Stomach (tissue), 4 donors: ENCODE data around the gene GFAP.

Experiments used
- POLR2A ChIP-seq, 4 donors: fragments of 450-650 bp; IDR thresholded peaks; one replicate each; pipeline ENCODE4 v1.6.1; 2016; ENCODE audit warnings: antibody characterized with exemption in 4 of 4, control low read depth in 2 of 4, mild to moderate bottlenecking in 1 of 4, moderate library complexity in 1 of 4
- TF ChIP-seq, protein P1 (sequence below), 7 experiments: fragments of 450-650 bp in 4 of 7; fragments of 200-600 bp in 3 of 7; sonication (generic) in 3 of 7; IDR thresholded peaks; one replicate each; pipeline ENCODE4 v1.5.1; 2016 to 2019; ENCODE audit warnings: antibody characterized with exemption in 7 of 7, control low read depth in 2 of 7, mild to moderate bottlenecking in 1 of 7

DNA sequence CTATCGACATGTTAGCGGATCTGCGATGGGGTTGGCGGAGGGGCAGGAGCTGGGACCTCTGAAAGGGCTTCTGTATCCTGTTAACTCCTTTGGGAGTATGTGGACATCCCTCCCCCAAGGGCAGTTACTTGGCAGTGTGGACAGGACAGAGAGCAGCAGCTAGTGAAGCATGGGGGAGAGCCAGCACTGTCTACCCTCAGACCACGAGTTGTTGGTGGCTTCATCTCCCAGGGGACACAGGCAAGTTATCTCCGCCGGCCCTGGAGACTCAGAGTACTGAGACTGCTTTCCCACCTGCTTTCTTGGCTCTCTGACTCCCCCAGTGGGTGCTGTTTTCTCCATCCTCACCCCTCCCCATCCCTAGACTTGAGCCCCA, 5.3 kb upstream of the GFAP start:
- no peak for TF ChIP-seq POLR2A (IDR thresholded peaks at IDR 0.05)
- TF ChIP-seq, protein P1, sequence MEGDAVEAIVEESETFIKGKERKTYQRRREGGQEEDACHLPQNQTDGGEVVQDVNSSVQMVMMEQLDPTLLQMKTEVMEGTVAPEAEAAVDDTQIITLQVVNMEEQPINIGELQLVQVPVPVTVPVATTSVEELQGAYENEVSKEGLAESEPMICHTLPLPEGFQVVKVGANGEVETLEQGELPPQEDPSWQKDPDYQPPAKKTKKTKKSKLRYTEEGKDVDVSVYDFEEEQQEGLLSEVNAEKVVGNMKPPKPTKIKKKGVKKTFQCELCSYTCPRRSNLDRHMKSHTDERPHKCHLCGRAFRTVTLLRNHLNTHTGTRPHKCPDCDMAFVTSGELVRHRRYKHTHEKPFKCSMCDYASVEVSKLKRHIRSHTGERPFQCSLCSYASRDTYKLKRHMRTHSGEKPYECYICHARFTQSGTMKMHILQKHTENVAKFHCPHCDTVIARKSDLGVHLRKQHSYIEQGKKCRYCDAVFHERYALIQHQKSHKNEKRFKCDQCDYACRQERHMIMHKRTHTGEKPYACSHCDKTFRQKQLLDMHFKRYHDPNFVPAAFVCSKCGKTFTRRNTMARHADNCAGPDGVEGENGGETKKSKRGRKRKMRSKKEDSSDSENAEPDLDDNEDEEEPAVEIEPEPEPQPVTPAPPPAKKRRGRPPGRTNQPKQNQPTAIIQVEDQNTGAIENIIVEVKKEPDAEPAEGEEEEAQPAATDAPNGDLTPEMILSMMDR (IDR thresholded peaks at IDR 0.05) = no peak
